K562 (cell line): ENCODE results near the gene ZG16B. TPM values are rescaled to one million over a fixed set of nuclear protein-coding genes. Genes with fewer than 3 reads are reported as not detected.
A peak's percentile ranks its signal among the peaks of the same experiment; 100 is the strongest.

Source experiments
- AFF1 ChIP-seq, 2 experiments: fragments of 450-650 bp; IDR thresholded peaks; 2 replicates each; pipeline ENCODE4 v1.6.1; 2018; ENCODE audit warnings: mild to moderate bottlenecking in 2 of 2, low read depth in 1 of 2; ENCODE audit not compliant: partially characterized antibody in 2 of 2
- BRCA1 ChIP-seq, 2 experiments: fragments of 450-650 bp in 1 of 2; sonication (generic) in 1 of 2; formaldehyde crosslinking in 1 of 2; IDR thresholded peaks; 2 replicates each; pipeline versions ENCODE4 v1.5.0 to v1.6.1; 2017 to 2020; ENCODE audit warnings: mild to moderate bottlenecking in 1 of 2, missing genetic modification reagents in 1 of 2
- CREB3 ChIP-seq: fragments of 450-650 bp; conservative IDR thresholded peaks from 2 replicates; pipeline ENCODE4 v1.6.1; 2016; ENCODE audit warnings: missing genetic modification characterization, low read depth, mild to moderate bottlenecking, missing compliant biosample characterization, moderate library complexity
- FOXA3 ChIP-seq, 2 experiments: fragments of 450-650 bp in 1 of 2; sonication (generic) in 1 of 2; formaldehyde crosslinking; IDR thresholded peaks in 1 of 2; conservative IDR thresholded peaks in 1 of 2; 2 replicates each; pipeline versions ENCODE4 v1.4.0 to v1.8.0; 2020 to 2022; ENCODE audit warnings: mild to moderate bottlenecking in 2 of 2, missing genetic modification reagents in 1 of 2
- LEF1 ChIP-seq: fragments of 450-650 bp; IDR thresholded peaks from 2 replicates; pipeline ENCODE4 v1.6.1; 2016; ENCODE audit warnings: mild to moderate bottlenecking
- MAZ ChIP-seq, 2 experiments: fragments of 450-650 bp in 1 of 2; sonication (generic) in 1 of 2; formaldehyde crosslinking; IDR thresholded peaks in 1 of 2; conservative IDR thresholded peaks in 1 of 2; 2 replicates each; pipeline versions ENCODE4 v1.4.0 to v1.5.0; 2020; ENCODE audit warnings: mild to moderate bottlenecking in 1 of 2, missing genetic modification reagents in 1 of 2
- NCOA4 ChIP-seq: fragments of 450-650 bp; IDR thresholded peaks from 2 replicates; pipeline ENCODE4 v1.6.1; 2018; ENCODE audit warnings: mild to moderate bottlenecking; ENCODE audit not compliant: partially characterized antibody
- NELFE ChIP-seq: IDR thresholded peaks from 2 replicates; pipeline ENCODE4 v1.6.1; 2011; ENCODE audit warnings: mild to moderate bottlenecking; ENCODE audit not compliant: insufficient read depth, insufficient read length
- NEUROD1 ChIP-seq: fragments of 150-350 bp; IDR thresholded peaks from 2 replicates; pipeline ENCODE4 v1.6.1; 2014; ENCODE audit warnings: borderline replicate concordance, low read length, low read depth; ENCODE audit not compliant: partially characterized antibody
- NR4A1 ChIP-seq, 2 experiments: fragments of 250-450 bp in 1 of 2; fragments of 450-650 bp in 1 of 2; sonication (Bioruptor Pico) in 1 of 2; IDR thresholded peaks; 2 replicates each; pipeline versions ENCODE4 v1.4.0 to v1.6.1; 2016 to 2020; ENCODE audit warnings: mild to moderate bottlenecking in 2 of 2, missing compliant biosample characterization in 1 of 2, missing genetic modification characterization in 1 of 2, moderate library complexity in 1 of 2
- RB1 ChIP-seq: fragments of 450-650 bp; IDR thresholded peaks from 2 replicates; pipeline ENCODE4 v1.6.1; 2017; ENCODE audit warnings: low read depth, mild to moderate bottlenecking
- SOX6 ChIP-seq: fragments of 450-650 bp; IDR thresholded peaks from 2 replicates; pipeline ENCODE4 v1.6.1; 2014; ENCODE audit warnings: mild to moderate bottlenecking
- SRF ChIP-seq, 2 experiments: fragments of 250-450, 450-650 bp in 1 of 2; sonication (Bioruptor Pico) in 1 of 2; sonication (generic) in 1 of 2; formaldehyde crosslinking; IDR thresholded peaks; 2 replicates each; pipeline versions ENCODE4 v1.5.0 to v1.5.1; 2020 to 2022; ENCODE audit warnings: mild to moderate bottlenecking in 1 of 2, missing genetic modification reagents in 1 of 2
- TCF3 ChIP-seq: sonication (generic); formaldehyde crosslinking; IDR thresholded peaks from 2 replicates; pipeline ENCODE4 v1.4.0; 2020; ENCODE audit warnings: mild to moderate bottlenecking, missing genetic modification reagents
- TFAP4 ChIP-seq: sonication (generic); formaldehyde crosslinking; IDR thresholded peaks from 2 replicates; pipeline ENCODE4 v1.8.0; 2022; ENCODE audit warnings: missing genetic modification reagents, mild to moderate bottlenecking, moderate library complexity, borderline replicate concordance
- ZC3H4 ChIP-seq: sonication (generic); formaldehyde crosslinking; IDR thresholded peaks from 2 replicates; pipeline ENCODE4 v1.9.0; 2021; ENCODE audit warnings: missing genetic modification reagents, borderline replicate concordance
- ZNF274 ChIP-seq: IDR thresholded peaks from 2 replicates; pipeline ENCODE4 v1.6.1; 2011; ENCODE audit warnings: low read depth, mild to moderate bottlenecking, low read length, moderate library complexity, borderline replicate concordance
- polyA plus RNA-seq, 8 experiments: library from polyadenylated mRNA; depleted of rRNA in 4 of 8; stranded (reverse) in 5 of 8; unstranded in 3 of 8; fragments of >200 nt; fragmentation: Nextera tagmentation in 2 of 8; fragmentation: Illumina TruSeq in 1 of 8; extraction: Ambion mirVana in 2 of 8; extraction: Trizol in 1 of 8; gene quantifications; 2 replicates each; pipeline versions ENCODE4 v1.2.1 to v1.2.3, GENCODE V29; 2011 to 2014; ENCODE audit warnings: inconsistent platforms in 1 of 8, missing spikeins in 1 of 8
- total RNA-seq, 7 experiments: library from RNA; depleted of rRNA in 6 of 7; stranded (reverse); fragments of >200 nt in 6 of 7; fragmentation: Illumina TruSeq in 2 of 7; extraction: Trizol in 2 of 7; gene quantifications; 2 replicates each; pipeline versions ENCODE4 v1.2.1 to v1.2.3, GENCODE V29; 2011 to 2021; ENCODE audit warnings: low replicate concordance in 1 of 7
- TF ChIP-seq, protein P1 (sequence below): sonication (generic); formaldehyde crosslinking; IDR thresholded peaks from 2 replicates; pipeline ENCODE4 v1.8.0; 2022; ENCODE audit warnings: mild to moderate bottlenecking, missing genetic modification reagents
- TF ChIP-seq, protein P2 (sequence below): fragments of 450-650 bp; conservative IDR thresholded peaks from 2 replicates; pipeline ENCODE4 v1.6.1; 2016; ENCODE audit warnings: missing genetic modification characterization, low read depth, mild to moderate bottlenecking, control low read depth, missing compliant biosample characterization

Gene ZG16B
- total and polyA plus RNA-seq, 9 of the 15 experiments (the other 6 are each of a cell fraction or from before 2014, with no cell fraction given) = 0.25 to 0.43 (median 0.34) TPM; not detected in 5

GRCh38 chr16:2874912-2875362, 44.8 kb downstream of the ZG16B start (continued):
- TF ChIP-seq AFF1 (IDR thresholded peaks at IDR 0.05; ENCODE audit: low read depth in 1 of 2, partially characterized antibody in 2 of 2) (no peak), RB1 (peak; percentile 93), BRCA1 (IDR thresholded peaks at IDR 0.05) (no peak), BRCA1 (CRISPR knock-in tag; IDR thresholded peaks at IDR 0.05) (no peak), NCOA4 (no peak), NR4A1 (CRISPR knock-in tag; IDR thresholded peaks at IDR 0.05) (no peak), NR4A1 (tag; IDR thresholded peaks at IDR 0.05) (no peak), ZNF274 (no peak), SRF (CRISPR knock-in tag; IDR thresholded peaks at IDR 0.05) (0 out of 4 replicates have a peak, but pooled peaks of 1 of the 2 experiments have one; percentile 14), FOXA3 (CRISPR knock-in tag; conservative IDR thresholded peaks at IDR 0.05 in 1 of 2, IDR thresholded peaks at IDR 0.05 in 1 of 2) (no peak), SOX6 (no peak), TFAP4 (peak; percentile 66; the same call in 1 of the 2 replicates), LEF1 (no peak), CREB3 (tag) (no peak), ZC3H4 (CRISPR knock-in tag) (no peak), NELFE (no peak), TCF3 (CRISPR knock-in tag) (no peak), MAZ (CRISPR knock-in tag; conservative IDR thresholded peaks at IDR 0.05 in 1 of 2, IDR thresholded peaks at IDR 0.05 in 1 of 2) (peak in 1 of 2 experiments; percentile 58; a peak in 1 of 4 replicates), NEUROD1 (no peak)
- TF ChIP-seq, protein P1, sequence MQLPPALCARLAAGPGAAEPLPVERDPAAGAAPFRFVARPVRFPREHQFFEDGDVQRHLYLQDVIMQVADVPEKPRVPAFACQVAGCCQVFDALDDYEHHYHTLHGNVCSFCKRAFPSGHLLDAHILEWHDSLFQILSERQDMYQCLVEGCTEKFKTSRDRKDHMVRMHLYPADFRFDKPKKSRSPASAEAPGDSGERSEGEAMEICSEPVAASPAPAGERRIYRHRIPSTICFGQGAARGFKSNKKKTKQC (CRISPR knock-in tag) = no peak
- TF ChIP-seq, protein P2, sequence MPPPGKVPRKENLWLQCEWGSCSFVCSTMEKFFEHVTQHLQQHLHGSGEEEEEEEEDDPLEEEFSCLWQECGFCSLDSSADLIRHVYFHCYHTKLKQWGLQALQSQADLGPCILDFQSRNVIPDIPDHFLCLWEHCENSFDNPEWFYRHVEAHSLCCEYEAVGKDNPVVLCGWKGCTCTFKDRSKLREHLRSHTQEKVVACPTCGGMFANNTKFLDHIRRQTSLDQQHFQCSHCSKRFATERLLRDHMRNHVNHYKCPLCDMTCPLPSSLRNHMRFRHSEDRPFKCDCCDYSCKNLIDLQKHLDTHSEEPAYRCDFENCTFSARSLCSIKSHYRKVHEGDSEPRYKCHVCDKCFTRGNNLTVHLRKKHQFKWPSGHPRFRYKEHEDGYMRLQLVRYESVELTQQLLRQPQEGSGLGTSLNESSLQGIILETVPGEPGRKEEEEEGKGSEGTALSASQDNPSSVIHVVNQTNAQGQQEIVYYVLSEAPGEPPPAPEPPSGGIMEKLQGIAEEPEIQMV = no peak
